Activated CD4-positive, CD25-positive, alpha-beta regulatory T cell treated with anti-CD3 and anti-CD28 coated beads, Interleukin-2, amount 50 U/mL, for 72 hours (primary cell): Measurements from ENCODE around the gene VPS11.

ENCODE experiments used
- DNase-seq: peaks from one replicate; pipeline ENCODE4 v3.0.0; 2021

VPS11 gene

GRCh38 chr11:119106564-119107537 lies 39.2 kb downstream of the VPS11 start, which contains the start of gene C2CD2L:
Gene C2CD2L, plus strand, starts transcription at chr11:119107344. Its CDS starts 398 bp downstream, at chr11:119107742.
- peak; percentile 87 for DNase-seq

- DNase-seq = no peak
Measured at GRCh38 chr11:119107538-119108145, 40.0 kb downstream of the VPS11 start.

GRCh38 chr11:119108146-119108856 lies 40.7 kb downstream of the VPS11 start:
- DNase-seq = peak; percentile 46

GRCh38 chr11:119108857-119109221 lies 41.2 kb downstream of the VPS11 start:
- no peak for DNase-seq

GRCh38 chr11:119109843-119110242 lies 42.2 kb downstream of the VPS11 start:
- DNase-seq = no peak

GRCh38 chr11:119110439-119110838 lies 42.8 kb downstream of the VPS11 start:
- DNase-seq = no peak

- DNase-seq = no peak
Measured at GRCh38 chr11:119111361-119111925, 43.8 kb downstream of the VPS11 start.

- no peak for DNase-seq
Measured at GRCh38 chr11:119112314-119113020, 44.8 kb downstream of the VPS11 start.

- no peak for DNase-seq
Measured at GRCh38 chr11:119113716-119114115, 46.1 kb downstream of the VPS11 start.

- no peak for DNase-seq
Measured at GRCh38 chr11:119114351-119114750, 46.7 kb downstream of the VPS11 start.

- no peak for DNase-seq
Measured at GRCh38 chr11:119115484-119116234, 48.0 kb downstream of the VPS11 start.

GRCh38 chr11:119116235-119116594 lies 48.6 kb downstream of the VPS11 start:
- no peak for DNase-seq

- no peak for DNase-seq
Measured at GRCh38 chr11:119116601-119117000, 49.0 kb downstream of the VPS11 start.

- no peak for DNase-seq
Measured at GRCh38 chr11:119117004-119117706, 49.5 kb downstream of the VPS11 start.

- DNase-seq = no peak
Measured at GRCh38 chr11:119118227-119118626, 50.6 kb downstream of the VPS11 start.

GRCh38 chr11:119118946-119119345 lies 51.3 kb downstream of the VPS11 start:
- no peak for DNase-seq

GRCh38 chr11:119120639-119121007 lies 53.0 kb downstream of the VPS11 start:
- DNase-seq = no peak

GRCh38 chr11:119121008-119121810 lies 53.6 kb downstream of the VPS11 start, which contains the start of gene HINFP:
Gene HINFP, plus strand, starts transcription at chr11:119121580. Its CDS starts 5,365 bp downstream, at chr11:119126945.
- peak; percentile 99 for DNase-seq

GRCh38 chr11:119121811-119122124 lies 54.1 kb downstream of the VPS11 start:
- DNase-seq = no peak

GRCh38 chr11:119125821-119126220 lies 58.2 kb downstream of the VPS11 start:
- DNase-seq = no peak
